ENCODE data around the gene ATP6V0C.

GRCh38 chr16:2473446-2473926, 40.3 kb upstream of the ATP6V0C start:
- no peak for TF ChIP-seq CTCF (IDR thresholded peaks at IDR 0.05; ENCODE audit: low read depth, low read length, missing input control)
- no peak for TF ChIP-seq ZBTB33 (IDR thresholded peaks at IDR 0.05)
- no peak for TF ChIP-seq ATF3 (IDR thresholded peaks at IDR 0.05)
- no peak for TF ChIP-seq RAD21 (IDR thresholded peaks at IDR 0.05)
- TF ChIP-seq YY1 (IDR thresholded peaks at IDR 0.05): no peak

All from liver (tissue), 3 donors.